ENCODE measurements around the gene HOXA11. TPM values are rescaled to one million over a fixed set of nuclear protein-coding genes. Genes with fewer than 3 reads are reported as not detected.

The HOXA11 gene
- total and polyA plus RNA-seq, 2 of the 4 experiments (the other 2 are of a cell fraction): 0.05 TPM; not detected in 1

DNA sequence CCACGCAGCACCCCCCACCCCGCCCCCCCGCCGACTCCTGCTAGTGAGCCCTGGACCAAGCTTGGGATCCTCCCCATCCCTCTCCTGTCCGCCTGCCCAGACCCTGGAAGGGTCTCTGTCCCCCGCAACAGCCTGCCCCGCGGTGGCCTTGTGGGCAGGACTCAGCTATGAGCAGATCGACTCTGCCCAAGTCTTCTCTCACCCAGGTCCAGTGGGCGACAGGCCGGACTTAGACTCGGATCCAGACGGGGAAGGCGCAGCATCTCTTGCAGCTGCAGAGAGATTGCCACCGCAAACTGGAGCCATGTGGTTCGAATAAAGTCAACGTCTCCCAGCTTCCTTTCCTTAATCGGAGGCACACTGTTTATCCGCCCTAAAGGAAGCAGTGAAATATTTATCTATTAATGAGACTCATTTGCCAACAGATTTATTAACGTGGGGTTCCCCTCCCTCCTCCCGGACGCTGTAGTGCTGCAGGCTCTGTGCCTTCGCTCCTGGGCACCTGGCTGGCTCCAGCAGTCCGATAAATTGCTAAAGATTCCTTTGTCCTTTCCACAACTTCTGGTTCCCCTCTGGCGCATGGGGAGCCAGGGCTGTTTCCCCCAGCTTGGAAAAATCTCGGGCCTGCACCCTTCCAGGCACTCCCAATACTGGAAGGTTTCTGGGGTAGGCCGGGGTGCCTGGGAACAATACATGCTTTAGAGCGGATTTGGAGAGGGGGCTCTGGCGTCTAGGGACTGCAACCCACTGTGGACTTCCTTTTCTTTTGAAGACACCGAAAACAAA, 27.9 kb downstream of the HOXA11 start:
- Histone ChIP-seq H3K4ac (ENCODE audit: low read depth, low read length) (no peak overlapping the region; the same call in 1 of the 2 replicates), H2BK5ac (ENCODE audit: low read depth, low read length, poor library complexity, severe bottlenecking) (no peak overlapping the region), H3K9me3 (ENCODE audit: control insufficient read depth, insufficient read depth, low read length) (no peaks in the 10 kb centered on the region), H4K8ac (ENCODE audit: low read depth in 2 of 2, low read length in 2 of 2) (peak overlapping the region; percentile 30 to 90; a peak in 2 of 4 replicates), H3K9ac (ENCODE audit: low read depth, low read length) (no peak overlapping the region), H2AFZ (replicated peaks; ENCODE audit: low read length, poor library complexity) (peak overlapping the region; percentile 90), H2AK5ac (ENCODE audit: low read depth, low read length) (no peak overlapping the region), H3K18ac (ENCODE audit: low read depth, low read length) (no peak overlapping the region), H3K9me1 (ENCODE audit: insufficient read depth, low read length) (peaks cover 3% of the 10 kb centered on the region; the same call in 1 of the 2 replicates), H3K27me3 (ENCODE audit: control insufficient read depth, insufficient read depth, low read length) (peaks cover 2% of the 10 kb centered on the region; the same call in 1 of the 2 replicates), H3K4me1 (ENCODE audit: control insufficient read depth, insufficient read depth, low read length) (peaks cover 6% of the 10 kb centered on the region; the same call in 1 of the 2 replicates), H3K4me3 (ENCODE audit: insufficient read depth, low read depth, low read length) (peak overlapping the region; percentile 69; the same call in 1 of the 2 replicates), H3K4me2 (ENCODE audit: low read depth, low read length) (peak overlapping the region; percentile 55; the same call in 1 of the 2 replicates), H2BK15ac (ENCODE audit: low read depth, low read length) (no peak overlapping the region), H3K27ac (ENCODE audit: insufficient read depth, low read length) (no peak overlapping the region), H3K56ac (ENCODE audit: extremely low read depth, insufficient read depth, low read length) (no peak overlapping the region), H3K79me1 (ENCODE audit: low read depth in 1 of 2, low read length in 2 of 2) (0 out of 4 replicates have a peak, but pooled peaks cover 0 to 4% of the 10 kb centered on the region in 2 experiments), H2AK9ac (replicated peaks; ENCODE audit: low read depth, low read length, poor library complexity) (no peak overlapping the region), H3K36me3 (ENCODE audit: control insufficient read depth, insufficient read depth, low read length) (no peaks in the 10 kb centered on the region), H4K20me1 (ENCODE audit: insufficient read depth, low read length) (no peaks in the 10 kb centered on the region), H4K5ac (ENCODE audit: low read depth, low read length) (no peak overlapping the region; the same call in 1 of the 2 replicates), H3K14ac (replicated peaks; ENCODE audit: low read depth, low read length) (no peak overlapping the region), H4K91ac (ENCODE audit: insufficient read depth, low read depth, low read length) (no peak overlapping the region), H2BK20ac (ENCODE audit: low read depth, low read length) (no peak overlapping the region), H2BK120ac (ENCODE audit: low read depth, low read length) (no peak overlapping the region), H3K23ac (ENCODE audit: low read depth, low read length) (no peak overlapping the region)
- ATAC-seq (ENCODE audit: low read depth) (no peak), DNase-seq (no peak)
- CTCF ChIA-PET: interaction anchor here (0.7 to 1.3 kb wide), 4 partner anchors 23 to 968 kb away, joined by 3 to 4 read pairs (median 3); no protein-coding TSS in a partner anchor
- no TSS peak for BruUV-seq (replicated peaks)
- WGBS, 2 experiments (ENCODE audit: extremely low coverage in 2 of 2, insufficient read length in 1 of 2): 39% methylated on average over 8 of the region's 30 CpGs; no CpG with 5 or more reads in 1 of the 2 experiments
- intact Hi-C loops (cut with micrococcal nuclease) (no loop called here), dilution Hi-C loops (cut with HindIII; ENCODE audit: low sequenced_read_pairs, unreplicated experiment) (no loop called here), in situ Hi-C loops (cut with MboI; ENCODE audit: low sequenced_read_pairs) (loop anchor here (5.0 kb wide), 2 partner anchors 790 to 1305 kb away; no protein-coding TSS in a partner anchor)
- TF ChIP-seq RCOR1 (IDR thresholded peaks at IDR 0.05; ENCODE audit: insufficient replicate concordance, low read length) (no peak), MAZ (IDR thresholded peaks at IDR 0.05; ENCODE audit: borderline replicate concordance, low read depth, low read length) (no peak), RFX5 (IDR thresholded peaks at IDR 0.05; ENCODE audit: low read depth, low read length) (no peak)
- TF ChIP-seq, protein P1, sequence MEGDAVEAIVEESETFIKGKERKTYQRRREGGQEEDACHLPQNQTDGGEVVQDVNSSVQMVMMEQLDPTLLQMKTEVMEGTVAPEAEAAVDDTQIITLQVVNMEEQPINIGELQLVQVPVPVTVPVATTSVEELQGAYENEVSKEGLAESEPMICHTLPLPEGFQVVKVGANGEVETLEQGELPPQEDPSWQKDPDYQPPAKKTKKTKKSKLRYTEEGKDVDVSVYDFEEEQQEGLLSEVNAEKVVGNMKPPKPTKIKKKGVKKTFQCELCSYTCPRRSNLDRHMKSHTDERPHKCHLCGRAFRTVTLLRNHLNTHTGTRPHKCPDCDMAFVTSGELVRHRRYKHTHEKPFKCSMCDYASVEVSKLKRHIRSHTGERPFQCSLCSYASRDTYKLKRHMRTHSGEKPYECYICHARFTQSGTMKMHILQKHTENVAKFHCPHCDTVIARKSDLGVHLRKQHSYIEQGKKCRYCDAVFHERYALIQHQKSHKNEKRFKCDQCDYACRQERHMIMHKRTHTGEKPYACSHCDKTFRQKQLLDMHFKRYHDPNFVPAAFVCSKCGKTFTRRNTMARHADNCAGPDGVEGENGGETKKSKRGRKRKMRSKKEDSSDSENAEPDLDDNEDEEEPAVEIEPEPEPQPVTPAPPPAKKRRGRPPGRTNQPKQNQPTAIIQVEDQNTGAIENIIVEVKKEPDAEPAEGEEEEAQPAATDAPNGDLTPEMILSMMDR (conservative IDR thresholded peaks at IDR 0.05; ENCODE audit: low read depth, low read length): no peak
- POLR2A ChIA-PET (ENCODE audit: unreplicated experiment): no interaction called here

Data from IMR-90 (cell line).